DOHH2 (cell line): Measurements from ENCODE around the gene RBM38.

Source experiments
- EZH2phosphoT487 ChIP-seq: fragments of 200-600 bp; sonication (generic); IDR thresholded peaks from 2 replicates; pipeline ENCODE4 v1.6.1; 2017; ENCODE audit warnings: borderline replicate concordance, mild to moderate bottlenecking, antibody characterized with exemption, low read length, moderate library complexity, mixed read lengths
- TF ChIP-seq, protein P1 (sequence below): fragments of 200-600 bp; sonication (generic); IDR thresholded peaks from one replicate; pipeline ENCODE4 v1.5.1; 2014; ENCODE audit warnings: antibody characterized with exemption, mild to moderate bottlenecking, low read depth, low read length; ENCODE audit not compliant: poor library complexity, severe bottlenecking

- TF ChIP-seq, protein P1, sequence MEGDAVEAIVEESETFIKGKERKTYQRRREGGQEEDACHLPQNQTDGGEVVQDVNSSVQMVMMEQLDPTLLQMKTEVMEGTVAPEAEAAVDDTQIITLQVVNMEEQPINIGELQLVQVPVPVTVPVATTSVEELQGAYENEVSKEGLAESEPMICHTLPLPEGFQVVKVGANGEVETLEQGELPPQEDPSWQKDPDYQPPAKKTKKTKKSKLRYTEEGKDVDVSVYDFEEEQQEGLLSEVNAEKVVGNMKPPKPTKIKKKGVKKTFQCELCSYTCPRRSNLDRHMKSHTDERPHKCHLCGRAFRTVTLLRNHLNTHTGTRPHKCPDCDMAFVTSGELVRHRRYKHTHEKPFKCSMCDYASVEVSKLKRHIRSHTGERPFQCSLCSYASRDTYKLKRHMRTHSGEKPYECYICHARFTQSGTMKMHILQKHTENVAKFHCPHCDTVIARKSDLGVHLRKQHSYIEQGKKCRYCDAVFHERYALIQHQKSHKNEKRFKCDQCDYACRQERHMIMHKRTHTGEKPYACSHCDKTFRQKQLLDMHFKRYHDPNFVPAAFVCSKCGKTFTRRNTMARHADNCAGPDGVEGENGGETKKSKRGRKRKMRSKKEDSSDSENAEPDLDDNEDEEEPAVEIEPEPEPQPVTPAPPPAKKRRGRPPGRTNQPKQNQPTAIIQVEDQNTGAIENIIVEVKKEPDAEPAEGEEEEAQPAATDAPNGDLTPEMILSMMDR: no peak
- TF ChIP-seq EZH2phosphoT487: no peak
Measured at GRCh38 chr20:57431539-57431835, 40.3 kb downstream of the RBM38 start.
